Activated T-cell treated with anti-CD3 and anti-CD28 coated beads, Interleukin-2, amount 50 U/mL, for 72 hours (primary cell): Measurements from ENCODE around the gene MORC2. TPM values are rescaled to one million over a fixed set of nuclear protein-coding genes. Genes with fewer than 3 reads are reported as not detected.

Source experiments
- ATAC-seq, 2 donors: fragments of 150-1000 bp; cut with Tn5 transposase; replicated peaks in 1 of 2; 2 replicates each; pipeline ENCODE4 v1.10.0; 2021; ENCODE audit warnings: moderate library complexity in 2 of 2, mild to moderate bottlenecking in 1 of 2
- DNase-seq, 2 donors: peaks; one replicate each; pipeline ENCODE4 v3.0.0; 2021 to 2022; ENCODE audit warnings: mixed read lengths in 1 of 2
- H3K27ac Mint-ChIP-seq: one replicate; pipeline ENCODE4 v1.8.0; 2022; ENCODE audit warnings: mild to moderate bottlenecking, moderate library complexity, mixed read lengths
- H3K27me3 Mint-ChIP-seq: one replicate; pipeline ENCODE4 v1.8.0; 2022; ENCODE audit warnings: low read depth, mixed read lengths
- H3K36me3 Mint-ChIP-seq, 2 donors: one replicate each; pipeline ENCODE4 v1.8.0; 2022; ENCODE audit warnings: mixed read lengths in 2 of 2, mild to moderate bottlenecking in 1 of 2; ENCODE audit not compliant: insufficient read depth in 2 of 2
- H3K4me1 Mint-ChIP-seq: one replicate; pipeline ENCODE4 v1.8.0; 2022; ENCODE audit warnings: low read depth, mixed read lengths
- H3K4me3 Mint-ChIP-seq, 2 donors: one replicate each; pipeline ENCODE4 v1.8.0; 2022; ENCODE audit warnings: mild to moderate bottlenecking in 2 of 2, mixed read lengths in 2 of 2, moderate library complexity in 2 of 2
- H3K9me3 Mint-ChIP-seq, 2 donors: one replicate each; pipeline ENCODE4 v1.8.0; 2022; ENCODE audit warnings: mixed read lengths in 2 of 2
- total RNA-seq, 2 donors: library from RNA; stranded (reverse); gene quantifications; one replicate each; pipeline ENCODE4 v1.2.3, GENCODE V29; 2022

Gene MORC2
- total RNA-seq, 2 donors from 2014 or later: 27.2 to 42.0 TPM

DNA sequence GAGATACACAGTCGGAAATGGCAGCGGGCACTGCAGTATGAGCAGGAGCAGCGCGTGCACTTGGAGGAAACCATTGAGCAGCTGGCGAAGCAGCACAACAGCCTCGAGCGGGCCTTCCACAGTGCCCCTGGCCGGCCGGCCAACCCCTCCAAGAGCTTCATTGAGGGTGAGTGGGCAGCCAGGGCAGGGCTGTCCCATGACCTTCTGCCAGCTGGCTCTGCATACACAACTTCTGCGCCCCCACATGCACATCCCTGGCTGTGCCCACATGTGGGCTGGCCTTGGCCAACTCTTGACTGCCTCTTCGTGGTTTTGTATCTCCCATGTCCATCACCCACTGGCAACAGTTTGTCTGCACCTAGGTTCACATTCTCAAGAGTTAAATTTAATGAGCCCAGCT lies 81.1 kb downstream of the MORC2 start:
- H3K27me3 Mint-ChIP-seq: no peaks in the 10 kb centered on the region

GRCh38 chr22:30885591-30885990 lies 83.0 kb downstream of the MORC2 start:
- DNase-seq (no peak), ATAC-seq (no peak)
- H3K9me3 Mint-ChIP-seq: no peaks in the 10 kb centered on the region
- H3K36me3 Mint-ChIP-seq: no peaks in the 10 kb centered on the region
- H3K4me3 Mint-ChIP-seq: no peak overlapping the region
- no peaks in the 10 kb centered on the region for H3K27me3 Mint-ChIP-seq
- no peaks in the 10 kb centered on the region for H3K4me1 Mint-ChIP-seq
- H3K27ac Mint-ChIP-seq: no peak overlapping the region

More for the DNA sequence above, 81.1 kb downstream of the MORC2 start:
- Mint-ChIP-seq H3K4me3 (no peak overlapping the region), H3K9me3 (no peaks in the 10 kb centered on the region), H3K27ac (no peak overlapping the region), H3K36me3 (no peaks in the 10 kb centered on the region), H3K4me1 (peaks cover 8% of the 10 kb centered on the region)
- DNase-seq (no peak), ATAC-seq (no peak)

DNA sequence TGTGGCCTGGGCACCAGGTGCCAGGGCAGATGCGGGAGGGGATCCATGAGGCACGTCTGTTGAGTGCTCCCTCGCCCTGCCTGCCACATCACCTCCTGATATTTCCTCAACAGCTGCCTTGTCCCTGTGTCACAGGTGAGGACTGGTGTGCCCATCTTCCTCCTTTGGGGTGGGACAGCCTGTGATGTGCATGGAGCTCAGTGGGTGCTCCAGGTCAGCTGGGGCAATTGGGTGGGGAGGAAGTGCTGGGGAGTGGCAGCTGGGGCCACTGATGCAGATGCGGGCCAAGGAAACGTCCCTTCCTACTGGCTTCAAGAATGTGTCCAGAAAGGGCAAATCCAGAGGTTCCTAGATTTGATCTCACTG lies 83.6 kb downstream of the MORC2 start:
- Mint-ChIP-seq H3K36me3 (no peaks in the 10 kb centered on the region), H3K27ac (no peak overlapping the region), H3K4me1 (no peaks in the 10 kb centered on the region), H3K4me3 (no peak overlapping the region), H3K9me3 (no peaks in the 10 kb centered on the region), H3K27me3 (no peaks in the 10 kb centered on the region)
- ATAC-seq: no peak
- no peak for DNase-seq

DNA sequence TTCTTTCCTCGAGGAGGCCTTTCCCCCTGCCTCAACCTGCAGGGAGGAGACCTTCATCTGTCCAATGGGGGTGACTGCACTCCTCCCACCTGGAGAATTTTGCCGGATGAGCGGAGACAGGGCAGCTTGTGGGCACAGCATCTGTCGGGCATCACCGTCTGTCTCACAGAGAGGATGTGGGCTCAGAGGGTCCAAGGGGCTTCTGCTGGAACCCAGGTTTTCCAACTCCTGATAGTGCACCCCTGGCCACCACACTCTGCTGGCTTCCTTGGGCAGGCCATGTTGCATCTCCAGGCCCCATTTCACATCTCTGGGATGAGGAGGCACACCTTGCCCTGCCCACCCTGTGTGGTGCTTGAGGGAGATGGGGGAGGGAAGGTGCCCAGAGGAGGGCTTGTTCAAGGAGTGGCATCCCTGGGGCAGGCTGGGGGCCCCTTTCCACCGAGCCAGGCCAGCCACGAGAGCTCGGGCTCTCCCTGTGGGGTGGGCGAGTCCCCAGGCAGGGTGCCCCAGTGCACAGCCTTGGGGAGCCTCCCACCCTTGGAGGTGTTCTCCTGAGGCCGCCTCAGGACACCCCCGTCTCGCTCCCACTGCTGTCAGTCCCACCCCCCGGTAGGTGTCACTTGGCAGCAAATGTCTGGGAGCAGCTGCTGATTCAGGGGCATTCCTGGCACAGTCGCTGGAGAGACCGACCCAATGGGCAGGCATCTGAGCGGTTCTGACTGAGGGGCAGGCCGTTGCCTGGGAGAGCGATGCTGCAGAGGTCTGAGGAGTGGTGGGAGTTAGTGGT lies 84.2 kb downstream of the MORC2 start:
- H3K36me3 Mint-ChIP-seq: no peaks in the 10 kb centered on the region
- H3K4me1 Mint-ChIP-seq: no peaks in the 10 kb centered on the region
- H3K9me3 Mint-ChIP-seq: no peaks in the 10 kb centered on the region
- ATAC-seq (no peak), DNase-seq (no peak)
- H3K27me3 Mint-ChIP-seq: no peaks in the 10 kb centered on the region
- H3K4me3 Mint-ChIP-seq: no peak overlapping the region
- H3K27ac Mint-ChIP-seq: no peak overlapping the region

DNA sequence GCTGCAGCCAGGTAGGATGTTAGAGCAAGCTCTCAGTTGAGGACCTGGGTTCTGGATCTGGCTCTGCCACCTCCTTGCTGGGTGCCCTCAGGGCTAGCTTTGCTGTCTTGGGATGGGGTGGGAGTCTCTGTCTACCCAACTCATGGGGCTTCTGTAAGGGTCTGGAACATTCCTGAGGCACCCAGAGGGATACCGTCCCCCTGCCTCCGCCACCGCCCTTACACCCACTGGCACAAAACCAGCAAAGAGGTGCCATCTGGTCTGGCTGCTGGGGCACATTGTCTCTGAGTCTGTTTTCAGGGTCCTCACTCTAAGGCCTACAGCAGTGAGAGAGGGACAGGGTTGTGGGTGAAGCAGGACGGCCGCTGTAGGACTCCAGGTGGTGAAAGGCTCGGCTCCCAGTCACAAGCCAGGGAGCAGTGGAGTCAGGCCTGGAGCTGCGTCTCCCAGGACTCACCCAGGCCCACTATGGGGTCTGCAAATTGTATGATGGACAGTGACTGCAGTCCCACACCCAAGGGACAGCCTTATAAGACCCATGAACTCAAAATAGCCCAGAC lies 84.9 kb downstream of the MORC2 start:
- H3K27me3 Mint-ChIP-seq: no peaks in the 10 kb centered on the region
- no peaks in the 10 kb centered on the region for H3K4me1 Mint-ChIP-seq
- no peak overlapping the region for H3K4me3 Mint-ChIP-seq
- H3K27ac Mint-ChIP-seq: no peak overlapping the region
- ATAC-seq: no peak
- H3K36me3 Mint-ChIP-seq: no peaks in the 10 kb centered on the region
- no peaks in the 10 kb centered on the region for H3K9me3 Mint-ChIP-seq
- DNase-seq: no peak

GRCh38 chr22:30882974-30883533 lies 85.5 kb downstream of the MORC2 start:
- ATAC-seq: no peak
- no peak overlapping the region for H3K27ac Mint-ChIP-seq

DNA sequence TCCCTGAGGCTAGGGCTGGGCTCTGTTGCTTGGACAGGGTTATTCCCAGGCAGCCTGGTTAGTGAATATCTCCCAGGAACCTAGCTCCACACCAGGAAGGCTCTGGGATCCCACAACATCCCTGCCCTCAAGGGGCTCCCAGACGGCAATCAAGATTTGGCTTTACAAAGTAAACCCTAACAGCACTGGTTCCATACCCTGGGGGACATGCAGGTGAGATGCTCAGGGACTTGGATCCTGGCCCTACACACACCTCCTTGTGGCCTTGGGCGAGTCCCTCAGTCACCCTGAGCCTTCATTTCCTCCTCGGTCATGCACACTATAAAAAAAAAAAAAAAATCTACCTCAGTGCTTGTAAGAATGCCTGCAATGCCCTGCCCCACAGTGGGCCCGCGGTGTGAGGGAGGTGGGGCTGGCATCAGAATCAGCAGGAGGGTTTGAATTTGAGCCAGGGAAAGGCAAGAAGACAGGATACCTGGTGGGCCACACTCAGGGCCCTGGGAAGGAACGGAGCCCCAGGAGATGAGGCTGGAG lies 86.3 kb downstream of the MORC2 start:
- no peak overlapping the region for H3K4me3 Mint-ChIP-seq
- no peak overlapping the region for H3K27ac Mint-ChIP-seq
- H3K4me1 Mint-ChIP-seq: no peaks in the 10 kb centered on the region
- ATAC-seq (no peak), DNase-seq (no peak)
- H3K27me3 Mint-ChIP-seq: no peaks in the 10 kb centered on the region
- no peaks in the 10 kb centered on the region for H3K36me3 Mint-ChIP-seq
- H3K9me3 Mint-ChIP-seq: no peaks in the 10 kb centered on the region

More at GRCh38 chr22:30882974-30883533, 85.5 kb downstream of the MORC2 start:
- Mint-ChIP-seq H3K4me1 (no peaks in the 10 kb centered on the region), H3K4me3 (no peak overlapping the region), H3K9me3 (no peaks in the 10 kb centered on the region), H3K27me3 (no peaks in the 10 kb centered on the region), H3K36me3 (no peaks in the 10 kb centered on the region)
- DNase-seq: no peak

- no peaks in the 10 kb centered on the region for H3K36me3 Mint-ChIP-seq
- no peak overlapping the region for H3K4me3 Mint-ChIP-seq
- H3K4me1 Mint-ChIP-seq: no peaks in the 10 kb centered on the region
- no peak for DNase-seq
- no peaks in the 10 kb centered on the region for H3K27me3 Mint-ChIP-seq
- no peak overlapping the region for H3K27ac Mint-ChIP-seq
- H3K9me3 Mint-ChIP-seq: no peaks in the 10 kb centered on the region
- ATAC-seq: no peak
These were observed 87.0 kb downstream of the MORC2 start for GRCh38 chr22:30881361-30882183.

DNA sequence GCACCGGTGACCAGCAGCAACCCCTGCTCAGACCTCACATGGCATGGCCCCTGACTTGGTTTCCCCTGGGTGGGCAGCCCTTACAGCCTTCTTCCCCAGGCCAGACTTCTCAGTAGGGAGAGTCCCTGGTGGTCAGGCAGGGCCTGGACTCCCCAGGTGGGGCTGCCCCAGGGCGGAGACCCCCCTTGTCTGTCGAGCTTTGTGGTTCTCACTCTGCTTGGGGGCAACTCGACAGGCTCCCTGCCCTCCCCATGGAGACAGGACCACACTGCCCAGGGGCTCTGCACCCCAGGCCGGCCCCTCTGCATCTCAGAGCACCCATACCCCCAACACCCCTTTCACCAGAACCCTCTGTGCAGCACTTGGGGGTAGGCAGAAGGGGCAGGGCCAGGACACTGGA lies 87.7 kb downstream of the MORC2 start:
- no peak overlapping the region for H3K27ac Mint-ChIP-seq
- H3K4me3 Mint-ChIP-seq: no peak overlapping the region
- H3K9me3 Mint-ChIP-seq: no peaks in the 10 kb centered on the region
- ATAC-seq: no peak
- no peaks in the 10 kb centered on the region for H3K4me1 Mint-ChIP-seq
- DNase-seq: no peak
- no peaks in the 10 kb centered on the region for H3K27me3 Mint-ChIP-seq
- H3K36me3 Mint-ChIP-seq: no peaks in the 10 kb centered on the region

DNA sequence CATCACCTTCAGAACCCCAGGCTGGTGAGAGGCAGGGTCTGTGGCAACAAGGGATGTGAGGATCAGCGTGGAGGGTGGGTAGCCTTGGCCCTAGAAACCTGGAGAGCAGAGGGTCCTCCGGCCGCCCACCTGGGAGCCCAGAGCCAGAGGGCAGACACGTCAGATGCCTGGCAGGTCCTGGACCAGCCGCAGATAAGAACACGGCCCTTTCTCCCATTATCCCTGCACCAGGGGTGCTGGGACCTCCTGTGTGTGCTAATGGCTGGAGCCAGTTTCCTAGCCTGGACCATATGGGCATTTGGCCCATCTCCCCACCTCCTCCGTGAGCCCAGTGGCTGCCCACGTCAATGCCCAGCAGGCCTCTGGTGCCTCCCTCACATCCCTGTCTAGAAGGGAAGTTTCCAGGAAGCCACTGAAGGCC lies 88.4 kb downstream of the MORC2 start:
- no peak overlapping the region for H3K27ac Mint-ChIP-seq
- H3K9me3 Mint-ChIP-seq: no peaks in the 10 kb centered on the region
- no peaks in the 10 kb centered on the region for H3K4me1 Mint-ChIP-seq
- H3K27me3 Mint-ChIP-seq: no peaks in the 10 kb centered on the region
- no peak for DNase-seq
- ATAC-seq: no peak
- H3K36me3 Mint-ChIP-seq: no peaks in the 10 kb centered on the region
- H3K4me3 Mint-ChIP-seq: no peak overlapping the region

DNA sequence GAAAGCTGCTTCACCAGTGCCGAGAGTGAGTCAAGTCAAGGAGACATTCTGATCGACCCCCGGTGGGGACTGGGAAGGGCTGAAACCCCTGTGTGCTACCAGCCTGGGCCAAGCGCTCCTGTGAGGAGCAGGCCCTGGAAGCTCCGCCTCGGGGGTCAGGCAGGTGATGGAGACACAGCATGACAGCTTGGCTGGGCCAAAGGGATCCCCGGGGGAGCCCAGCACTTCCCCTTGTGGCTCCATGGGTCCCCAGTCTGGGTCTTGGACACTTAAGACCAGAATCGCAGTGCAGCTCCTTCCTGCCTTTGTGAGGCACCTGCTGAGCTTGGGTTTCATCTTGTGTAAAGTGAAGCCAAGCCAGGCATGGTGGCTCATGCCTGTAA lies 89.2 kb downstream of the MORC2 start:
- H3K27me3 Mint-ChIP-seq: no peaks in the 10 kb centered on the region
- no peak overlapping the region for H3K27ac Mint-ChIP-seq
- DNase-seq (no peak), ATAC-seq (no peak)
- no peak overlapping the region for H3K4me3 Mint-ChIP-seq
- no peaks in the 10 kb centered on the region for H3K36me3 Mint-ChIP-seq
- no peaks in the 10 kb centered on the region for H3K9me3 Mint-ChIP-seq
- no peaks in the 10 kb centered on the region for H3K4me1 Mint-ChIP-seq

DNA sequence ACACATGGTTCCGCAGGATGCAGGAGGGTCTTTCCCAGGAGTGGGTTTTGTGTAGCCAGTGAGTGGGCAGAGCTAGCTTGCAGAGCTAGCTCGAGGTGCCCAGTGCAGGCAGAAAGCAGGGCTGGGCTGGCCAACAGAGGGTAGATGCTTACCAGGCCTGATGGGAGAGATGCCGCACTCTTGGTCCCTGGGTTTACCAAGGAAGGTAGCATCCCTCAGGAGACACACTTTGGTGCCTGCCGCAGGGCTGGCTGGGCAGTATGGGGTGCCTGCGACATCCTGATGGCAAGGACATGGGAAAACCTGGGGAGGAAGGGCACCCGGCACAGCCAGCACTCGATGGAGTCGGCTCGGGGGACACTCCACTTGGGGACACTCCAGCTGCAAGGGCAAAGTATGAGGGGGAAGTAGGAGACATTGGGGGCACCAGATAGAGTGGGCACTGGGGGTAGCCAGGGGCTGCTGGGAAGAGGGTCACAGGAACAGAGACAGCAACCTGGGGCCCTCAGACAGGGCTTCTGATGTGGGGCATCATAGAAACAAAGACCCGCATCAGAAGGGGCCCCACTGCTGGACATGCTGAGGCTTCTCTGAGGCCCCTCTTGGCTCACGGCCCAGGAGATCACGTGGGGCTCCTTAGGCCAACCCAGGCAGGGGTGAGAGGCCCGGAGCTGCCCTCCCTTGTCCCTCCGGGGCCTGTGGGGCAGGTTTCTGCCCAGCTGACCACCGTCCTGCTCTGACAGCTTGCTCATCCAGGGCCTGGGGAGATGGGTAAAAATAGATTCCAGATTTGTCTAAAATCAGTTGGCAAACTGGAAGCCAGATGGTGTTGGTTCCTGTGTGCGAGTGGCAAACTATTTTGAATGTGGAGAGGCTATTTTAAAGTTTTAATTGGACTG lies 89.8 kb downstream of the MORC2 start:
- Mint-ChIP-seq H3K4me3 (no peak overlapping the region), H3K36me3 (no peaks in the 10 kb centered on the region), H3K9me3 (no peaks in the 10 kb centered on the region), H3K27me3 (no peaks in the 10 kb centered on the region), H3K27ac (no peak overlapping the region), H3K4me1 (no peaks in the 10 kb centered on the region)
- ATAC-seq (no peak), DNase-seq (no peak)
